HL-60/S4 (cell line): ENCODE data around the gene CNBP.
"Not testable (repeated sequence)": the region's sequence is repeated elsewhere in the genome, so short reads cannot be mapped to it uniquely, and the experiment has no call there.

Source experiments
- in situ Hi-C: fragments of 300-500 bp; cut with MboI; formaldehyde crosslinking; loops from 2 replicates; pipeline ENCODE4 v1.14.3; 2022; ENCODE audit warnings: low sequenced_read_pairs

Gene CNBP

DNA sequence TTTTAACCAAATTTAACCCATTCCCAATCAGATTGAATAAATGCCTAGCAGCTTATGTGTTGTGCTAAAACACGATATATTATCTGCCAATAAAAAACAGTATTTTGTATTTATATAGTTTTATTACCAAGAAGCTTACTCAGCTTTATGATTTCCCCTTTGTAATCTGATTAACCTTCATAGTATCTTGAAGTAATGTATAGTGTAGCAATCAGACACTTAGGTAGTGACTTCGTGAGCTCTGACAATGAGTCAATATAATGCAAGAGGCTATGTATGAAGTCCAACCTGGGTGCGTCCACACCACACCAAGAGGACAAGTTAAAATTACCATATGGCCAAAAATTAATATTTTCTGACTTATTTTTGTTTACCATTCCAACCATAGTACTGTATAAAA lies 2.1 kb upstream of the CNBP start:
- in situ Hi-C loops: no loop called here

DNA sequence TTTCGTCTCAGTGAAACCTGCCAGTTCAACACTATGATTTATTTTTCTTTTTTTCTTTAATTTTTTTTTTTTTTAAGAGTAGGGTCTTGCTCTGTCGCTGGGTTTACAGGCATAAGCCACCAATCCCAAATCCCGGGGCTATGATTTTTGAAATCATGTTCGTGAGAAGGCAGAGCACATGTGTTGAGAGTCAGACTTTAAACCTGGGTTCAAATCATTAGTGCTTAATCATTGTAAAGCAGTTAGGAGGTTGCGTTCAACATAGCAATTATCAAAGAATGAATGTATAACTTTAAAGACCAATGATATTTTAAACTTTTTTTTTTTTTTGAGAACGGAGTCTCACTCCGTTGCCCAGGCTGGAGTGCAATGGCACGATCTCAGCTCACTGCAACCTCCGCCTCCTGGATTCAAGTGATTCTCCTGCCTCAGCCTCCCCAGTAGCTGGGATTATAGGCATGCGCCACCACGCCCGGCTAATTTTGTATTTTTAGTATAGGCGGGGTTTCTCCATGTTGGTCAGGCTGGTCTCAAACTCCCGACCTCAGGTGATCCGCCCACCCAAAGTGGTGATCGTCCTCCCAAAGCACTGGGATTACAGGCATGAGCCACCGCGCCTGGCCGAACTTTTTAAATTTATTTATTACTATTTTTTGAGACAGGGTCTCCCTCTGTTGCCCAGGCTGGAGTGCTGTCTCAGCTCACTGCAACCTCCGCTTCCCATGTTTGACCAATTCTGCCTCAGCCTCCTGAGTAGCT lies 1.3 kb upstream of the CNBP start:
- in situ Hi-C loops: not testable (repeated sequence)

DNA sequence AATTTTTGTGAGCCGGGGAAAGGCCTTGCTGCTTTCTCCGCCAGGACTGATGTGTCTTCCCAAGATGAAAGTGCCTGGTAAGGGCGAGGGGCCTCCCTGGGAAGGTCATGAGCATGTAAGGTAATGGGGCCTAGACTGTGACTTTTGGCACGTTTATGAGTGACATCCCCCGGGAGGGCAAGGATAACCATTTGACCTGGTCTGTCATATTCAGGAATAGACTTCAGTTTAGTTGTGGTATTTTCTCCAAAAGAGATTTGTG lies 631 bp upstream of the CNBP start:
- in situ Hi-C loops: no loop called here

DNA sequence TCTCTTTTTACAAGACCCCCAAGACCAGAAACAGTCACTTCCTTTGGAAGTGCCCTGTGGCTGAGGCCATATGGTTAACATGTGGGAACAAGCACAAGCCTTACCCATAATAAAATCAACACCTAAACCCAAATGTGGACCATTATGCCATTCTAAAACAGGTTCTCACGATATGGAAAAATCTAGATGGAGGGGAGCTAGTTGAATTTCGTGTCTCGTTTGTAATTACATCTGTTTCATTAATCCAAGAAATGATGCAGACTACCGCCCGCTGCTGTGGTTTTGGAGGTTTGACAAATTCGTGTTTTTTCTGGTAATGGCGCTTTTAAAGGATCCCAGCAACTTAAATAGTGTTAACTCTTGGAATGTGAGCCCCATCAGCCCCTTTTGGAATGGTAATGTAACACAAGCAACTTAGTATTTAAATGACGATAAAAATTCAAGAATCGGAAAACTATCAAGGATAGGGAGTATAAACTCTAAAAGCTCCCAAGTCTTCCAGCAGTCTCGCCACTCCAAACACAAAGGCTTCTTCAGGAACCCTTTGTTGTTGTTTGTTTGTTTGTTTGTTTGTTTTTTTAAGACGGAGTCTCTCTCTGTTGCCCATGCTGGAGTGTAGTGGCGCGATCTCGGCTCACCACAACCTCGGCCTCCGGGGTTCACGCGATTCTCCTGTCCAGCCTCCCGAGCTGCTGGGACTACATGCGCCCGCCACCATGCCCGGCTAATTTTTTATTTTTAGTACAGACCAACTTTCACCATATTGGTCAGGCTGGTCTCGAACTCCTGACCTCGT lies 1.1 kb downstream of the CNBP start:
- in situ Hi-C loops: no loop called here

DNA sequence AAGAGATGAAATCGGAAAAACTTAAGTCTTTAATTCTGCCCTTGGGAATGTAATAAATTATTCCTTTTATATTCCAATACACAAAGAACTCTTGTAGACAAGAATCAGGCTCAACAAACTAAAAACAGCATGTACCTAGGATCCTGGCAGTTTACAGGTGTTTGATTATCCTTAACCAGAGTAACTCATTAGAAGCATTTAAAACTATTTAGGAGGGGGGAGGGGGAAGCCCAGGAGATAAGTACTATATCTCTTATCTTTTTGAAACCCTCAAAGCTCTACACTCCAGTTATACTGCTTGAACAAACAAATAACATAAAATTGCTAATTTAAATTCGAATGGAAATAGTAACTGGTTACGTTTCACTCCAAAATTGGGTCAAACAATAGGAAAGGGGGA lies 1.9 kb downstream of the CNBP start:
- in situ Hi-C loops: no loop called here

DNA sequence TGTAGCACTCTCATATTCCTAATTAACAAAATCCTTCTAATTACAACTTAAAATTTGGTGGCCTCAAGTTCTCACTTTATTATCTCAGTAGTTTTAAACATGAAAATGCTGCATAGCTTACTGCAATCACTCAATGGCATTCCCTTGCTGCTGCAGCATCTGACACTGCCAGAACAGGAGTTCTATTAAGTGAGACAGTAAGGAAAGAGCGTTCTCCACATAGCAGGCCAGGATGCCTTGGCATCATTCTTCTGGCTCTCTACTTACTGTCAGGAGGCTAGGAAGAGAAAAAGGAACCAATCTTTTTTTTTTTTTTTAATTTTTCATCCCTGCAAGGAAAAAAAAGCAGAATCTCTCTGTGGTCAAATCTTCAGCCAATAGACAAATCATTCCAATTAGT lies 3.2 kb downstream of the CNBP start:
- in situ Hi-C loops: no loop called here

DNA sequence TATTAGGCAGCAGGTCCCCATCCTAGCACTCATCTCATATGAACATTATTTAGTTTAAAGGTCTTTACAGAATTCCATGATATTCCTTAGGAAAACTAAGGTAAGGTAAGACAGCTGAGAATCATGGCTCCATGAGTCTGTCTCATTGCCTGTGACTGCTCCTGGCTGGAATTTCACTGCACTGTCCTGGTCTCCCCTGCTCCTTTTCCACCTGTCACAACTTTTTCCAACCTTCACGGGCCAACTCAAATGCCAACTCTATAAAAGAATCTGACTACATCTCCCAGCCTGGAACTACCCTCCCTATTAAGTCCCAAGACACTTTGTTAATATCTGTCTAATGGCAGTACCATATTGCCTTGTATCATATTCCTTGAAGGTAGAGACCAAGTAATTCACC lies 7.6 kb downstream of the CNBP start:
- in situ Hi-C loops: no loop called here

DNA sequence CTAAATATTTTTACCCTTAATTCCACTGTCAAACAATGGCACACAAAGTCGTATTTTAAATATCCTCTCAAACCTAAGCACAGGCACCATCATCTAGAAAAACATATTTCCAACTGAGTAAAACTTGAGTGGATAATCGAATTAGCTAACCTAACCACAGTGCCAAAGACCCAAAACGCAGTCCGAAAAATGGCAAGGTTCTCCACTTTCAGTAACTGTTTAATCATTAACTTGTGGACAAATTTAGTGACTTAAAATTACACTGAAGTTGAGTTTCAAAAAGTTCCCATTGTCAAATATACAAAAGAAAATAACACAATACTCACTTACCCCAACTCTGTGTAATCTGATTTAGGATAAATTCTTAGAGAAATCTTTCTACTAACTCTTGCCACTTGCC lies 10.0 kb downstream of the CNBP start:
- in situ Hi-C loops: no loop called here

DNA sequence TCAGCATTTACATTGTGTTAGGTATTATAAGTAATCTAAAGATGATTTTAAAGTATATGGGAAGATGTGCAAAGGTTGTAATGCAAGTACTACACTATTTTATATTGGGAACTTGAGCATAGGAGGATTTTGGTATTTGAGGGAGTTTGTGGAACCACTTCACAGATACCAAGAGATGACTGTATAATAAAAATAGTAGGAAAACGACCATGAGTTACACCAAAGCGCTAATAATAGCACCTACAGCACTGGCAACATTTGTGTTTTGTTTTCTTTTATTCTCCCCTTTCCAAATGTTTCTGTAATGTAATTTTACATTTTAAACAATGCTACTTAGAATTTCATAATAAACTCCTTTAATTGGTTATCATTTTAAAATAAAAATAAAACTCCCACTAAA lies 10.5 kb downstream of the CNBP start:
- in situ Hi-C loops: no loop called here

DNA sequence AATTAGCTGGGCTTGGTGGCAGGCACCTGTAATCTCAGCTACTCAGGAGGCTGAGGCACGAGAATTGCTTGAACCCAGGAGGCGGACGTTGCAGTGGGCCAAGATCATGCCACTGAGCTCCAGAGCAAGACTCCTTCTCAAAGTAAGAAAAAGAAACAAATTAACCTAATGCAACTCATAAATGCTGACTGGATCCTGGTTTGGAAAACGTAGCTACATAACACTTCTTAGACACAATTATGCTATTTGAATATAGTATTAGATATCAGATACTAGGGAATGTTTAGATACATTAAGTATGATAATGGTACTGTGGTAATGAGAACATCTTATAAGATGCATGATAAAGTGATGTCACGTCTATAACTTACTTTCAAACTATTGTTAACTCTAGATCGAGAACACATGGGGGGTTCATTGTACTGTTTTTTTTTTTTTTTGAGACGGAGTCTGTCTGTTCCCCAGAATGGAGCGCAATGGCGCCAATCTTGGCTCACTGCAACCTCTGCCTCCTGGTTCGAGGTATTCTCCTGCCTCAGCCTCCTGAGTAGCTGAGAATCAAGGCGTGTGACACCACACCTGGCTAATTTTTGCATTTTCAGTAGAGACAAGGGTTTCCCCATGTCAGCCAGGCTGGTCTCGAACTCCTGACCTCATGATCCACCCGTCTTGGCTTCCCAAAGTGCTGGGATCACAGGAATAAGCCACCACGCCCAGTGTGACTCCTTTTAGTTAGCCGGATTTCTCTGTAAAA lies 16.9 kb downstream of the CNBP start:
- in situ Hi-C loops: no loop called here

DNA sequence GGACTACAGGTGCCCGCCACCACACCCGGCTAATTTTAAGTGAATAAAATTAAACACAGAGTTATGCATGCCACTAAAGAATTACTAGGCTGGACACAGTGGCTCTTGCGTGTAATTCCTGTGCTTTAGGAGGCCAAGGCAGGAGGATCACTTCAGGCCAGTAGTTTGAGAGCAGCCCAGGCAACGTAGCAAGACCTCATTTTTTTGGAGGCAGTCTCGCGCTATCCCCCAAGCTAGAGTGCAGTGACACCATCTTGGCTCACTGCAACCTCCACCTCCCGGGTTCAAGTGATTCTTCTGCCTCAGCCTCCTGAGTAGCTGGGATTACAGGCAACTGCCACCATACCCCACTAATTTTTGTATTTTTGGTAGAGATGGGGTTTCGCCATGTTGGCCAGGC lies 18.1 kb downstream of the CNBP start:
- in situ Hi-C loops: not testable (repeated sequence)

DNA sequence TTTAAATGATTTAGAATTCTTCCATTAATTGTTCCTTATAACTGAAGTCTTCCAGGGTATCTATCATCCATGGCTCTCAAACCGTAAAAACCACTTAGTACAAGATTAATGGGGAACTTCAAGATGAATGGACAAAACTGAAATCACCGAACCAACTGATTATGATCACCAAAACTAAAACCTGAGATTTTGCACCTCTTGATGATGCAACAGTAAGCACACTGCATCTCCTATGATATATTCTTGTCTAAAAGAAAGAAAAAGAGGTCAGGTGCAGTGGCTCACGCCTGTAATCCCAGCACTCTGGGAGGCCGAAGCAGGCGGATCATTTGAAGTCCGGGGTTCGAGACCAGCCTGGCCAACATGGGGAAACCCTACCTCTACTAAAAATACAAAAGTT lies 19.2 kb downstream of the CNBP start:
- in situ Hi-C loops: no loop called here

DNA sequence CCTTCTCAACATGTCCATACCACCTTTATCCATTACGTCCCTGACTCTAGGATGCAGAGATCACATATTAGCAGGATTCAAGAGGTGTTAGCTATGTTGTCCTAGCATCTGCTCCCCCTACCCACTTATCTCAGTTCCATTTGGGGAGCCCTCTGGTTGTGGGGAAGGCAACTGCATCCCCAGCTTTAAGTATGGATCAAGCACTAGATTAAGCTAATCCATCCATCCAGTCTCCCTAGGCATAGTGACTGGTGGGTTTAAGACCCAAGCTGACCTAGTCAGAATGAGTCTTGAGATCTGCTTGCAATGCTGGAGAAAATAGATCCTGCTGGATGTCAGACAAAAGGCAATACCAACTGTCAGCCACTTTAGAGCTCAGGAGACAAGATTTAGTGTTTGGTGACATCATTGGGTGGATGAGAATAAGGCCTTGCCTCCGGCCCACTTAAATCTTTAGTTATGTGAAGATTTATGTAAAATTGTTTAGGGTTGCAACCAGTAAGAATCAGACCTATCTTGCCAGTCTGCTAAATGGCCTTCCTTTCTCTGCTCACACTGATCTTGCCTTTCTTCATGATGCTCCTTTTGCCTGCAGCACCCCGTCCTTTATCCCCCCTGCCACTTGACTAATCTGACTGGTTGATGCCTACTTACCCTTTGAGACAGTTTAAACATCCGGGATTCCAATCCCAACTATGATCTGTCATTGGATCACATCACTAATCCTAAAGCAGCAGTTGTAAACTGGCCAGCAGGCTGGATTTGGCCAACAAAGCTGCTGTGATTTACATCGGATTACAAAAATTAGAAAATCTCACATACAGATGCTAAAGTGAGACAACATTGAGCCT lies 20.7 kb downstream of the CNBP start:
- in situ Hi-C loops: no loop called here

DNA sequence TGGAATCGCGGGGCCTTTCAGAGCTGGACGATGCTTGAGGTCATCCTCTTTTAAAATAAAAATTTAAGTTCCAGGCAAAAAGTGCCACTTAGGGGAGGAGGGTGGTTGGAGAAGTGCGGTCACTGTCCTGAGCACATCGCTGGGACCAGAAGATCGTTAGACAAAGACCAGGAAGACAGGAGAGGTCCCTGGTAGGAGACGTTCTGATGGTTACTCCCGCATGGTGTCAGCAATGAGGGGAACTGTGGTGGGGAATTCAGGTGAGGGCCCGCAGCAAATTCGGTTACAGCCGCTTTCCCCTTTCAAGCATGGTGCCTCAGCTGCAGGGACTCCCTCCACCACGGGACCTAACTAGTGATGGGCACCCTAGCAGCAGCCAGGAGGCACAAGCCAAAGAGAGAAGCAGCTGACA lies 21.8 kb downstream of the CNBP start:
- in situ Hi-C loops: no loop called here

DNA sequence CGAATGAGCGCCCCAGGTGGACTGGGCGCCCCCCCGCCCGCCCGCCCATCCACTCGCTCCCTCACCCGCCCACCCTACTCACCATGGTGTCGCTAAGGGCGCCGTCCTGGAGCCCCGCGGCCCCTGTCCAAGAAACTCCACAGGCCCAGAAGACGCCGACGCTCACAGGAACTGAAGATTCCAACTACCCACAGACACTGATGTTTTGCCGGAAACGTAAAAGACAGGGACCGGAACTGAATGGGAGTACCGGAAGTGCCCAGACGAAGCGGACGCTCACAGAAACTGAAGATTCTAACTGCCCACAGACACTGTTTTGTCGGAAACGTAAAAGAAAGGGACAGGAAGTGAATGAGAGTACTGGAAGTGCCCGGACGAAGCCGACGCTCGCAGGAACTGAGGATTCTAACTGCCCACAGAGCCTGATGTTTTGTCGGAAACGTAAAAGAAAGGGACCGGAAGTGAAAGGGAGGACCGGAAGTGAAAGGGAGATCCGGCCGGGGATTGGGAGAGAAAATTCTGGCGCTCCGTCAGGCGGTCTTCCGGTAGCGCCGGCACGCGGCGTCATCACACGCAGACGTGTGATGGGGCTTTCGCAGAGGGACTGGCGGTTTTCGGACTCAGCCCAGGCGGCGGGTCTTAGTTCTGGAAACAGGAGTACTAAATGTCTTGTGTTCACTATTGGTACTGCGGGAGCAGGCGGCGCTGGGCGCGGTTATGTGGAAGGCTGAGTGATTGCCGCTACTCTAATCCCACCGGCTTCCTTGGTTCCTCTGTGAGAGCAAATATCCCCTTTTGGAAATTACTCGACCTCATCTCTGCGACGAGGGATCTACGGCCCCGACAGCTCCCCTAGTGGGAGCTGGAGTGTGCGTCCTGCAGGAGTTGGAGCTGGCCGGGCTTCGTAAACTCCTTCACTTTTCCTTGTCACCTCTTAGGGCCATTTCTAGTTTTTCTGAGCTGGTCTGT lies 22.5 kb downstream of the CNBP start, which contains the start of gene ISY1:
TSS of gene ISY1 (minus strand) at position 173 of the 969 bp plus-strand sequence. CDS start at position 85, 88 bp downstream.
- in situ Hi-C loops: no loop called here

DNA sequence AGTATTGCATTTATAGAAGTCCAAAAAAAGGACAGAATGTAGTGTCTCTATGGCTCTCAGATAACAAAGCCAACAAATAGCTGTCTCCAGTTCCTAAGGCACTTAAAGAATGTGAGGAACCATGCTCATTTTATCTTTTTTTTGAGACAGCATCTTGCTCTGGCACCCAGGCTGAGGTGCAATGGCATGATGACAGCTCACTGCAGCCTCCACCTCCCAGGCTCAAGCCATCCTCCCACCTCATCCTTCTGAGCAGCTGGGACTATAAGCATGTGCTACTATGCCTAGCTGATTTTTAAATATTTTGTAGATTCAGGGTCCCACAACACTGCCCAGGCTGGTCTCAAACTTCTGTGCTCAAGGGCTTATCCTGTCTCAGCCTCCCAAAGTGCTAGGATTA lies 38.9 kb downstream of the CNBP start:
- in situ Hi-C loops: no loop called here

DNA sequence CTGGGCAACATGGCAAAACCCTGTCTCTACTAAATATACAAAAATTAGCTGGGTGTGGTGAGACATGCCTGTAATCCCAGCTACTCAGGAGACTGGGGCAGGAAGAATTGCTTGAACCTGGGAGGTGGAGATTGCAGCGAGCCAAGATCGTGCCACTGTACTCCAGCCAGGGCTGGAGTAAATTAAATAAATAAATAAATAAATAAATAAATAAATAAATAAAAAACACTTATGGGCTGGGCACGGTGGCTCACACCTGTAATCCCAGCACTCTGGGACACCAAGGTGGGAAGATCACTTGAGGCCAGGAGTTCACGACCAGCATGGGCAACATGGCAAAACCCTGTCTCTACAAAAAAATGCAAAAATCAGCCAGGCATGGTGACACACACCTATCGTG lies 42.7 kb downstream of the CNBP start:
- in situ Hi-C loops: not testable (repeated sequence)

DNA sequence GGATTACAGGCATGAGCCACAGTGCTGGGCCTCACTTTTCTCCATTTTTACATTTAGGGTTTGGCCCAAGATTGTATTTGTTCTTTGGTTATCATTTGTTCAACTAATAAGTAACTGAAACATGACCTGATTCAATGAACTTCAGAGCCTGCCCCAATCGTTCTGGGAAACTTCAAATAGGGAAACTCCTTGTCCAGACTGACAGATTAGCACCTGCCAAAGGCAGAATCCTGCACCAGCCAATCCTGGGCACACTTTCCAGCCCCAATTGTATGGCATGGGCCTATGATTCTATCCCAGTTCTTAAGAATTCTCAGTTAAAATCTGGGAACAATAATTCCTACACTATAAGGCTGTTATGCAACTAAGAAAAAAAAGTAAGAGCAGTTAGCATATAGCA lies 43.8 kb downstream of the CNBP start:
- in situ Hi-C loops: no loop called here

DNA sequence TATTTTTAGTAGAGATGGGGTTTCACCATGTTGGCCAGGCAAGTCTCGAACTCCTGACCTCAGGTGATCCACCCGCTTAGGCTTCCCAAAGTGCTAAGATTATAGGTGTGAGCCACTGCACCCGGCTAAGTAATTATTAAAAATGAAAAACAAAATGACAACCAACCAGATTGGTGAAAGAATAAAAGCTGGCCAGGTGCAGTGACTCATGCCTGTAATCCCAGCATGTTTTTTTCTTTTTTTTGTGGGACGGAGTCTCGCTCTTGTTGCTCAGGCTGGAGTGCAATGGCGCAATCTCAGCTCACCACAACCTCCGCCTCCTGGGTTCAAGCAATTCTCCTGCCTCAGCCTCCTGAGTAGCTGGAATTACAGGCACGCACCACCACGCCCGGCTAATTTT lies 47.4 kb downstream of the CNBP start:
- in situ Hi-C loops: not testable (repeated sequence)
